HTERT RPE-1 (cell line): ENCODE data around the gene SNX14.
"Not testable (repeated sequence)": the region's sequence is repeated elsewhere in the genome, so short reads cannot be mapped to it uniquely, and the experiment has no call there.

Experiments
- in situ Hi-C: fragments of 300-500 bp; cut with MboI; formaldehyde crosslinking; loops from 4 replicates; pipeline ENCODE4 v1.14.3; 2020; ENCODE audit warnings: low sequenced_read_pairs

Gene SNX14

GRCh38 chr6:85592033-85592432 lies 1.6 kb downstream of the SNX14 start:
- in situ Hi-C loops, result no loop called here

- in situ Hi-C loops, result no loop called here
Measured at GRCh38 chr6:85591207-85591606, 2.5 kb downstream of the SNX14 start.

GRCh38 chr6:85585741-85586140 lies 7.9 kb downstream of the SNX14 start:
- in situ Hi-C loops, result no loop called here

- in situ Hi-C loops, result not testable (repeated sequence)
Measured at GRCh38 chr6:85582832-85583231, 10.8 kb downstream of the SNX14 start.

GRCh38 chr6:85581572-85581971 lies 12.1 kb downstream of the SNX14 start:
- in situ Hi-C loops, result no loop called here

GRCh38 chr6:85580878-85581267 lies 12.8 kb downstream of the SNX14 start:
- in situ Hi-C loops, result no loop called here

- in situ Hi-C loops, result no loop called here
Measured at GRCh38 chr6:85580118-85580877, 13.4 kb downstream of the SNX14 start.

GRCh38 chr6:85579581-85579980 lies 14.1 kb downstream of the SNX14 start:
- in situ Hi-C loops, result no loop called here

GRCh38 chr6:85576476-85576875 lies 17.2 kb downstream of the SNX14 start:
- in situ Hi-C loops, result no loop called here

- in situ Hi-C loops, result no loop called here
Measured at GRCh38 chr6:85574932-85575598, 18.6 kb downstream of the SNX14 start.

- in situ Hi-C loops, result no loop called here
Measured at GRCh38 chr6:85569323-85569722, 24.3 kb downstream of the SNX14 start.

- in situ Hi-C loops, result no loop called here
Measured at GRCh38 chr6:85568411-85568810, 25.2 kb downstream of the SNX14 start.

GRCh38 chr6:85565736-85566135 lies 27.9 kb downstream of the SNX14 start:
- in situ Hi-C loops, result no loop called here

GRCh38 chr6:85564223-85564622 lies 29.4 kb downstream of the SNX14 start:
- in situ Hi-C loops, result not testable (repeated sequence)

GRCh38 chr6:85561750-85562357 lies 31.8 kb downstream of the SNX14 start:
- in situ Hi-C loops, result no loop called here

GRCh38 chr6:85556992-85557668 lies 36.5 kb downstream of the SNX14 start:
- in situ Hi-C loops, result no loop called here

GRCh38 chr6:85552652-85553051 lies 41.0 kb downstream of the SNX14 start:
- in situ Hi-C loops, result no loop called here

GRCh38 chr6:85551264-85551663 lies 42.4 kb downstream of the SNX14 start:
- in situ Hi-C loops, result no loop called here

GRCh38 chr6:85547719-85548118 lies 45.9 kb downstream of the SNX14 start:
- in situ Hi-C loops, result no loop called here

- in situ Hi-C loops, result no loop called here
Measured at GRCh38 chr6:85544776-85545175, 48.9 kb downstream of the SNX14 start.

- in situ Hi-C loops, result no loop called here
Measured at GRCh38 chr6:85537055-85537494, 56.6 kb downstream of the SNX14 start.
